RWPE1 (cell line): ENCODE results near the gene EIF2S1.
"Not testable (repeated sequence)": the region's sequence is repeated elsewhere in the genome, so short reads cannot be mapped to it uniquely, and the experiment has no call there.

Experiments used
- CTCF ChIA-PET: fragments of 350-600 bp; sonication (Branson Sonifier 250); formaldehyde crosslinking; extraction: SDS; loops from one replicate; lab custom pipeline; 2021; lab: Yijun Ruan, JAX
- POLR2A ChIA-PET: fragments of 400-600 bp; formaldehyde crosslinking; extraction: SDS; loops from one replicate; lab custom pipeline; 2020; ENCODE audit warnings: antibody characterized with exemption; ENCODE audit not compliant: low non-redundant PET; lab: Yijun Ruan, JAX
- DNase-seq: peaks from one replicate; pipeline ENCODE4 v3.0.0; 2012; ENCODE audit warnings: low spot score
- H3K27ac ChIP-seq: fragments of 450-650 bp; 2 replicates; pipeline ENCODE4 v1.5.1; 2017
- TF ChIP-seq, protein P1 (sequence below): fragments of 450-650 bp; conservative IDR thresholded peaks from 2 replicates; pipeline ENCODE4 v1.5.1; 2017; ENCODE audit warnings: low read depth, mild to moderate bottlenecking

EIF2S1 gene

DNA sequence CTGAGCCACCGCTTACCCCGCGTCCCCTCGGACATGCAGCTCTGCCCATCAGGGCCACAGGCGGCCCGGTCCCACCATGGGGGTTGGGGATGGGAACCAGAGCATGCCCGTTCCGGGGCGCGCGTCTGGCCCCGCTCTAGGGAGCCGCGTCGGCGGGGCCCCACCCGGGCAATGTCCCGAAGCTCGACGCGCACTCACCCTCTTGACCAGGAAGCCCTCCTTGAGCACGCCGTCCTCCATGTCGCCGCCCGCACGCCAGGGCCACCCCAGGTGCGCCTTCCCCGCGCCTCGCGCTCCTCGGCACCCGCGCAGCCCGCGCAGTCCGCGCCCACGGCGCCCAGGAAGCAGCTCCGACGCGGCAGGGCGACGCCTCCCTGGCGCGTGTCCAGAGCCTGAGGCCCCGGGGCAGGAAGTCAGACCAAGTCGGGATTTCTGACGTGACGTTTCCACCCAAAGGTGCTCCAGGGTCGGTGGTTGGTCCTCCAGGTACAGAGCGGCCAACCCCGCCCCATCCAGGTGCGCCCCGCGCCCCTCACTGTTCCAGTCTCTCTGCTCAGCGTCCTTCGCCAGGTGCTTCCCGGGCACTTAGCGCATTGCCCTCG lies 51.8 kb downstream of the EIF2S1 start, which contains the start of gene PLEK2:
Gene PLEK2 (minus strand): TSS at position 346 of the 602 bp plus-strand sequence. CDS start 106 bp downstream, at position 240.
- TF ChIP-seq, protein P1, sequence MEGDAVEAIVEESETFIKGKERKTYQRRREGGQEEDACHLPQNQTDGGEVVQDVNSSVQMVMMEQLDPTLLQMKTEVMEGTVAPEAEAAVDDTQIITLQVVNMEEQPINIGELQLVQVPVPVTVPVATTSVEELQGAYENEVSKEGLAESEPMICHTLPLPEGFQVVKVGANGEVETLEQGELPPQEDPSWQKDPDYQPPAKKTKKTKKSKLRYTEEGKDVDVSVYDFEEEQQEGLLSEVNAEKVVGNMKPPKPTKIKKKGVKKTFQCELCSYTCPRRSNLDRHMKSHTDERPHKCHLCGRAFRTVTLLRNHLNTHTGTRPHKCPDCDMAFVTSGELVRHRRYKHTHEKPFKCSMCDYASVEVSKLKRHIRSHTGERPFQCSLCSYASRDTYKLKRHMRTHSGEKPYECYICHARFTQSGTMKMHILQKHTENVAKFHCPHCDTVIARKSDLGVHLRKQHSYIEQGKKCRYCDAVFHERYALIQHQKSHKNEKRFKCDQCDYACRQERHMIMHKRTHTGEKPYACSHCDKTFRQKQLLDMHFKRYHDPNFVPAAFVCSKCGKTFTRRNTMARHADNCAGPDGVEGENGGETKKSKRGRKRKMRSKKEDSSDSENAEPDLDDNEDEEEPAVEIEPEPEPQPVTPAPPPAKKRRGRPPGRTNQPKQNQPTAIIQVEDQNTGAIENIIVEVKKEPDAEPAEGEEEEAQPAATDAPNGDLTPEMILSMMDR, result no peak
- H3K27ac ChIP-seq, result peak within 1 kb of the TSS; percentile 91
- ChIA-PET CTCF (interaction anchor here (0.6 to 2.0 kb wide), 2 partner anchors 12 to 115 kb away, joined by 3 to 4 read pairs; no protein-coding TSS in a partner anchor), POLR2A (no interaction called here)
- DNase-seq, result peak; percentile 84

DNA sequence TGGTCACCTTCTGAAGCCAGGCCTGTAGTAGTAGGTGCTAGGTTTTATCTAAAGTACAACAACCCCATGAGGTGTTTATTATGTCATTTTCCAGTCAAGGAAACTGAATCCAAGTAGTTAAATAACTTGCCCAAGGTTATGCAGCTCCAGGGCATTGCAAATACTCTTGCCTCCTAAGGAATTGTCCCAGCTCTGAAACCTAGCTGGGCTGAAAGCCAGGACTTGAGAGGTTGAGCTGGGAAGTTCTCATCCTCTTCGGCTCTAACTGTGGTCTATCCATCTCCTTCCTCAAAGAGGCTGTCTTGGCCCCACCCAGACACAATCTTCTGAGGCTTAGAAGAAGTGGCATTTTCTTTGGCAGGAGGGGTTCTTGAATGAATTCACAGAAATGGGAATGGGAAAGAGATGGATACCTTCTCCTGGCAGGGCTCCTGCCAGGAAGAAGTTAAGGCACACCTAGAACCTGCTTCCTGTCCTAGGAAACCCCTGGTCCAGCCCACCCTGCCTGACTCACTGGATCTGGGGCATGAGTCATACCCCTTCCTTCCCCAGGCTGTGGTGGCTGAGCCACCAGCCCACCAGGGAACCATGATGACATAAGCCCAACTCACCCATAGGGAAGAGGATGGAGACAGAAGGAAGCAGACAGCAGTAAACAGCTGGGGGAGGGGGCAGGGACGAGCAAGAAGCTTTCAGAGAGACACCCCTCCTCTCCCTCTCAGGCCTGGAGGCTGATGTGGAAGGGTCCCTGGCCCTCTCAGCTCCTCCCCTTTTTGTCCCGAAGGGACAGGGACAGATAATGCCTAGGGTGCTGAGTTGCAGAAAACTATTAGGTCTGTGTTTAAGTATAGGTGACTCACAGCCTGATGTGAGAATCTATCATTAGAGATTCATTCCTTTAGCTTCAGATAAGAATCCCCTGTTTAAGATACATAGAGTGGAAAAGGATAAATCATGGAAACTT lies 54.0 kb downstream of the EIF2S1 start:
- TF ChIP-seq, protein P1, result no peak
- peak; percentile 81 for DNase-seq
- POLR2A ChIA-PET, result no interaction called here
- CTCF ChIA-PET, result interaction anchor here (0.8 to 1.3 kb wide), 2 partner anchors 12 to 54 kb away, joined by 4 read pairs; partner anchors contain the start of gene ATP6V1D
- peak overlapping the region; percentile 91 for H3K27ac ChIP-seq

DNA sequence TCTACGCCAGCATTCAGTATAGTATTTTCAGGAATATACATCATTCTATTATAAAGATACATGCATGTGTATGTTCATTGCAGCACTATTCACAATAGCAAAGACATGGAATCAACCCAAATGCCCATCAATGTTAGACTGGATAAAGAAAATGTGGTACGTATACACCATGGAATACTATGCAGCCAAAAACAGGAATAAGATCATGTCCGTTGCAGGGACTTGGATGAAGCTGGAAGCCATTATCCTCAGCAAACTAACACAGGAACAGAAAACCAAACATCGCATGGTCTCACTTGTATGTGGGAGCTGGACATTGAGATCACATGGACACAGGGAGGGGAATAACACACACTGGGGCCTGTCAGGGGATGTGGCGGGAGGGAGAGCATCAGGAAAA lies 55.5 kb downstream of the EIF2S1 start:
- H3K27ac ChIP-seq, DNase-seq, POLR2A ChIA-PET: not testable (repeated sequence)
- CTCF ChIA-PET, result interaction anchor here (0.6 to 0.7 kb wide), 2 partner anchors 15 to 24 kb away, joined by 3 to 6 read pairs; no protein-coding TSS in a partner anchor

DNA sequence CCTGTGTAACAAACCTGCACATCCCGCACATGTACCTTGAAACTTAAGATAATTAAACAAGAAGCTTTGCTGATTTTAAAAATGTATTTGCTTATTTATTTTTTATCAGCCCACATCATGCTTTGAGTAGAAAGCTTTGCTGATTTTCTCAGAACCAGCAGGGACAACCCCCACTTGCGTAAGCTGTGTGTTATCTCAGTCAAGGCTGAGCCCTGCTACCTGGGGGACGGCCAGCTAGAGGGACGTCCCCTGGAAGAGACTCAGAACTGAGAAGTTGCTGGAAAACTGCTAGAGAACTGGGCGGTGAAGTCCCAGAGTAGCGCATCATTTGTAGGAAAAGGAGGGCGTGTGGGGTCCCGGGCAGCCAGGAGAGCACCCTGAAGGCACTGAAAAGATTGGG lies 56.0 kb downstream of the EIF2S1 start:
- TF ChIP-seq, protein P1, result no peak
- peak overlapping the region; percentile 46 for H3K27ac ChIP-seq
- DNase-seq, result no peak
- POLR2A ChIA-PET, result no interaction called here
- CTCF ChIA-PET, result interaction anchor here (0.7 kb wide), 1 partner anchor 14 kb away, joined by 6 read pairs; no protein-coding TSS in a partner anchor

DNA sequence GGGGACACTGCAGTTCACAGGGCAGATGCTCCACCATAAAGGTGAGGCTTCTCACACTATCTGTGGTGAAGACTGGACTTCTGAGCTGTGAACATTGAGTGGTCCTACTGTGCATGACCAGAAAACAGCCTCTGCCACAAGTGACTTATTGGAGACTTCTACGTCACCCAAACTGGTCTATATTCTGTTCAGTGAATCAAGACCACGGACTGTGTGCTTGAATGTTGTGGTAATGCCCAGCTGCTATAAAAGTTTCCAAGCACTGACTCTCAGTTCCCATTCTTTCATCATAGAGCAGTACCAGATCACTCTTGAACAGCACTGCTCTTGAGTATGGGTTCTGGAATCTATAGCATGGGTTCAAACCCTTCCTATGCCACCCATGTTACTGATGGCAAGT lies 56.7 kb downstream of the EIF2S1 start:
- H3K27ac ChIP-seq, result no peak overlapping the region
- CTCF ChIA-PET, result interaction anchor here (0.6 kb wide), 1 partner anchor 55 kb away, joined by 3 read pairs; no protein-coding TSS in a partner anchor
- POLR2A ChIA-PET, result no interaction called here
- TF ChIP-seq, protein P1, result no peak
- DNase-seq, result no peak

DNA sequence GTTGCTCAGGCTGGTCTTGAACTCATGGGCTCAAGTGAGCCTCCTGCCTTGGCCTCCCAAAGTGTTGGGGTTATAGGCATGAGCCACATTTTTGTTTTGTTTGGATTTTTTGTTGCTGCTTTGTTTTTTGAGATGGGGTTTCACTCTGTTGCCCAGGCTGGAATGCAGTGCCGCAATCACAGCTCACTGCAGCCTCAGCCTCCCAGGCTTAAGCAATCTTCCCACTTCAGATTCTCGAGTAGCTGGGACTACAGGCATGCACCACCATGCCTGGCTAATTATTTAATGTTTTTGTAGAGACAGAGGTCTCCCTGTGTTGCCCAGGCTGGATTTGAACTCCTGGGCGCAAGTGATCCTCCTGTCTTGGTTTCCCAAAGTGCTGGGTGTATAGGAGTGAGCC lies 57.5 kb downstream of the EIF2S1 start:
- TF ChIP-seq, protein P1, result no peak
- POLR2A ChIA-PET, result no interaction called here
- DNase-seq, result no peak
- CTCF ChIA-PET, result no interaction called here
- H3K27ac ChIP-seq, result peak overlapping the region; percentile 90
